OCI-LY1 (cell line): ENCODE data around the gene USP15.

Source experiments
- H2AFZ ChIP-seq: fragments of 200-600 bp; sonication (generic), shearing (Covaris generic); 2 replicates; pipeline ENCODE4 v1.6.0; 2014; ENCODE audit warnings: antibody characterized with exemption, mild to moderate bottlenecking, low read length
- H3F3A ChIP-seq: fragments of 200-600 bp; sonication (generic), shearing (Covaris generic); 2 replicates; pipeline ENCODE4 v1.6.0; 2014; ENCODE audit warnings: mild to moderate bottlenecking, antibody characterized with exemption, low read length, moderate library complexity; ENCODE audit not compliant: insufficient read depth
- H3K27ac ChIP-seq: fragments of 200-600 bp; sonication (generic); 2 replicates; pipeline ENCODE4 v1.5.1; 2014; ENCODE audit warnings: low read length, mixed run types, mild to moderate bottlenecking, low read depth; ENCODE audit not compliant: poor library complexity, severe bottlenecking
- H3K27me3 ChIP-seq: fragments of 200-600 bp; sonication (generic); 2 replicates; pipeline ENCODE4 v1.6.0; 2014; ENCODE audit warnings: antibody characterized with exemption, mild to moderate bottlenecking, low read length, moderate library complexity; ENCODE audit not compliant: insufficient read depth
- H3K36me3 ChIP-seq: fragments of 200-600 bp; sonication (generic); 2 replicates; pipeline ENCODE4 v1.6.1; 2014; ENCODE audit warnings: mild to moderate bottlenecking, antibody characterized with exemption, low read length, moderate library complexity, mixed read lengths; ENCODE audit not compliant: insufficient read depth
- H3K4me1 ChIP-seq: fragments of 200-600 bp; sonication (generic); 2 replicates; pipeline ENCODE4 v1.5.1; 2014; ENCODE audit warnings: mild to moderate bottlenecking, low read length, moderate library complexity; ENCODE audit not compliant: insufficient read depth, severe bottlenecking
- H3K4me2 ChIP-seq: fragments of 200-600 bp; sonication (generic), shearing (Covaris generic); 2 replicates; pipeline ENCODE4 v1.6.1; 2014; ENCODE audit warnings: low read length
- H3K4me3 ChIP-seq: fragments of 200-600 bp; sonication (generic); 2 replicates; pipeline ENCODE4 v1.5.1; 2014; ENCODE audit warnings: low read length, low read depth, mild to moderate bottlenecking, mixed read lengths; ENCODE audit not compliant: poor library complexity, severe bottlenecking
- H3K79me2 ChIP-seq: fragments of 200-600 bp; shearing (Covaris generic); 2 replicates; pipeline ENCODE4 v1.6.1; 2016; ENCODE audit warnings: mixed run types, low read length, mixed read lengths; ENCODE audit not compliant: insufficient read depth
- H3K9ac ChIP-seq: fragments of 200-600 bp; sonication (generic), shearing (Covaris generic); 2 replicates; pipeline ENCODE4 v1.6.1; 2014; ENCODE audit warnings: mild to moderate bottlenecking, low read length, mixed read lengths
- H3K9me2 ChIP-seq: fragments of 200-600 bp; sonication (generic), shearing (Covaris generic); 2 replicates; pipeline ENCODE4 v1.6.1; 2014; ENCODE audit warnings: low read depth, mild to moderate bottlenecking, low read length, mixed read lengths
- H3K9me3 ChIP-seq: fragments of 200-600 bp; shearing (Covaris generic); 2 replicates; pipeline ENCODE4 v1.6.1; 2014; ENCODE audit warnings: low read length, mixed read lengths
- H4K20me1 ChIP-seq: fragments of 200-600 bp; sonication (generic), shearing (Covaris generic); 2 replicates; pipeline ENCODE4 v1.6.0; 2016; ENCODE audit warnings: mild to moderate bottlenecking, low read length; ENCODE audit not compliant: insufficient read depth
- EZH2 ChIP-seq: fragments of 200-600 bp; sonication (generic), shearing (Covaris generic); IDR thresholded peaks from 2 replicates; pipeline ENCODE4 v1.8.0; 2017; ENCODE audit warnings: borderline replicate concordance, mixed run types, mild to moderate bottlenecking, antibody characterized with exemption, low read length, moderate library complexity, mixed read lengths
- TF ChIP-seq, protein P1 (sequence below): fragments of 200-600 bp; sonication (generic), shearing (Covaris generic); IDR thresholded peaks from 2 replicates; pipeline ENCODE4 v1.5.1; 2017; ENCODE audit warnings: mild to moderate bottlenecking, antibody characterized with exemption, low read length, moderate library complexity, mixed read lengths

The USP15 gene

DNA sequence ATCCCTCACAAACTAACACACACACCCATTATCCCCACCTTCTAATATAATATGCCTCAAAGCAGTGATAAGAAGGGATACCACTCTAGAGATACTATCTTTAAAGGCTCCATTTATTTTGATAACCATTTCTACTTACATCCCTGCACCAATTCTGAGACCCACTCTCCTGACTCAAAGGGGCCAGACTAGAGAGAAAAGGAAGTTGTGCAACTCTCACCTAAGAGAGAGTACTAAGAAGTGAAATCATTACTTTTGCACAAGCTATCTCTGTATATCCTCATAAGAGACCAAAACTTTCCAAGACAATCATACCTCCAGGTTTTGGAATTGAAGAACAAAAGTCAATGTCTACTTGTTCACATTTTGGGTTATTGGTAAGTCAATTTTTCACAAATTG lies 45.4 kb upstream of the USP15 start:
- Histone ChIP-seq H3K9me3 (no peaks in the 10 kb centered on the region), H3K27ac (no peak overlapping the region), H4K20me1 (no peaks in the 10 kb centered on the region), H3K4me2 (no peak overlapping the region), H3K36me3 (no peaks in the 10 kb centered on the region), H2AFZ (no peak overlapping the region), H3K27me3 (no peaks in the 10 kb centered on the region), H3K4me1 (no peaks in the 10 kb centered on the region), H3K9me2 (no peaks in the 10 kb centered on the region), H3K9ac (no peak overlapping the region), H3K79me2 (no peaks in the 10 kb centered on the region), H3K4me3 (no peak overlapping the region), H3F3A (no peaks in the 10 kb centered on the region)
- no peak for TF ChIP-seq EZH2

DNA sequence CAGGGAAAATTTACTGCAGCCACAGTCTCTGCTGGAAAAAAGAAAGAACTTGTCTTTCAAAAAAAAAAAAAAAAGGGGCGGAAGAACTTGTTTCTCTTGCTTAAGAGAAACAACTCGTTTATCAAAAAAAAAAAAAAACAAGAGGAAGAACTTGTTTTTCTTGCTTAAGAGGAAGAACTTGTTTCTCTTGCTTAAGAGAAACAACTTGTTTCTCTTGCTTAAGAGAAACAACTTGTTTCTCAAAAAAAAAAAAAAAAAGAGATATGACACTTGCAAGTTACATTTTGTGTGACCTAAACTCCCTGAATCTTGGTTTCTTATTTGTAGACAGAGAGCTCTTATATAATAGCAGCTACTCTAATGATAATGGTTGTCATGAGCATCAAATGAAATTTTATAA lies 44.7 kb upstream of the USP15 start:
- H3K9me3 ChIP-seq, result no peaks in the 10 kb centered on the region
- H3K27me3 ChIP-seq, result no peaks in the 10 kb centered on the region
- no peak overlapping the region for H3K4me3 ChIP-seq
- H3K4me2 ChIP-seq, result no peak overlapping the region
- no peaks in the 10 kb centered on the region for H4K20me1 ChIP-seq
- H3K9me2 ChIP-seq, result no peaks in the 10 kb centered on the region
- no peak overlapping the region for H2AFZ ChIP-seq
- H3K9ac ChIP-seq, result no peak overlapping the region
- no peaks in the 10 kb centered on the region for H3K4me1 ChIP-seq
- TF ChIP-seq, protein P1, sequence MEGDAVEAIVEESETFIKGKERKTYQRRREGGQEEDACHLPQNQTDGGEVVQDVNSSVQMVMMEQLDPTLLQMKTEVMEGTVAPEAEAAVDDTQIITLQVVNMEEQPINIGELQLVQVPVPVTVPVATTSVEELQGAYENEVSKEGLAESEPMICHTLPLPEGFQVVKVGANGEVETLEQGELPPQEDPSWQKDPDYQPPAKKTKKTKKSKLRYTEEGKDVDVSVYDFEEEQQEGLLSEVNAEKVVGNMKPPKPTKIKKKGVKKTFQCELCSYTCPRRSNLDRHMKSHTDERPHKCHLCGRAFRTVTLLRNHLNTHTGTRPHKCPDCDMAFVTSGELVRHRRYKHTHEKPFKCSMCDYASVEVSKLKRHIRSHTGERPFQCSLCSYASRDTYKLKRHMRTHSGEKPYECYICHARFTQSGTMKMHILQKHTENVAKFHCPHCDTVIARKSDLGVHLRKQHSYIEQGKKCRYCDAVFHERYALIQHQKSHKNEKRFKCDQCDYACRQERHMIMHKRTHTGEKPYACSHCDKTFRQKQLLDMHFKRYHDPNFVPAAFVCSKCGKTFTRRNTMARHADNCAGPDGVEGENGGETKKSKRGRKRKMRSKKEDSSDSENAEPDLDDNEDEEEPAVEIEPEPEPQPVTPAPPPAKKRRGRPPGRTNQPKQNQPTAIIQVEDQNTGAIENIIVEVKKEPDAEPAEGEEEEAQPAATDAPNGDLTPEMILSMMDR, result no peak
- no peak for TF ChIP-seq EZH2
- no peak overlapping the region for H3K27ac ChIP-seq
- no peaks in the 10 kb centered on the region for H3K36me3 ChIP-seq
- H3F3A ChIP-seq, result no peaks in the 10 kb centered on the region
- no peaks in the 10 kb centered on the region for H3K79me2 ChIP-seq

DNA sequence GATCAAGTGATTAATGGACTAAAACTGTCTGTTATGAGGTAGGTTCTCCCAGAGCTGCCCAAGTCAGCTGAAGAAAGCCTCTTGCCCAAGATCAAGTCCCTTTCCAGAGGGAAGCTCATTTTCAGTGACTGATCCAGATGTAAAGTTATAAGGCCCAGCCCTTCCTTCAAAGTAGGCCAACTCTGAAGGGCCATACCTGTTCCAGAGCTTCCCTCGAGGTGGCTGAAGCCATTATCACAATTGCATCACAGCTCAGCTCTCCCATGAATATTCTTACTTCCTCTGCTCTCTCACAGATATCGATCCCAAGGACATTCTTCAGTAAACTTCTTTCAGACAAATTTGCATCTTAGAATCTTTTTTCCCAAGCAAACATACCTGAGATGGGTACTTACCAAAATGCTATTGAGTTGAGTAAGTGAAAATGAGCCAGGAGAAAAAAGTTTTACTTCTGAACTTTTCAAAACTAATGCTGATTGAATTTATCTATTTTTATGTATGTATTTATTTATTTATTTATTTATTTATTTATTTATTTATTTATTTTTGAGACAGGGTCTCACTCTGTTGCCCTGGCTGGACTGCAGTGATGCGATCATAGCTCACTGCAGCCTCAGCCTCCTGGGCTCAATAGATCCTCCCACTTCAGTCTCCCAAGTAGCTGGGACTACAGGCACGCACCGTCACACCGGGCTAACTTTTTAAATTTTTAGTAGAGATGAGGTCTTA lies 42.6 kb upstream of the USP15 start:
- no peaks in the 10 kb centered on the region for H3K9me2 ChIP-seq
- TF ChIP-seq, protein P1, result no peak
- TF ChIP-seq EZH2, result no peak
- no peaks in the 10 kb centered on the region for H3K79me2 ChIP-seq
- no peak overlapping the region for H3K4me3 ChIP-seq
- H3K4me1 ChIP-seq, result no peaks in the 10 kb centered on the region
- H3K27ac ChIP-seq, result no peak overlapping the region
- H3K36me3 ChIP-seq, result no peaks in the 10 kb centered on the region
- no peaks in the 10 kb centered on the region for H3K9me3 ChIP-seq
- H3F3A ChIP-seq, result no peaks in the 10 kb centered on the region
- H3K4me2 ChIP-seq, result no peak overlapping the region
- H4K20me1 ChIP-seq, result no peaks in the 10 kb centered on the region
- H2AFZ ChIP-seq, result no peak overlapping the region
- H3K9ac ChIP-seq, result no peak overlapping the region
- H3K27me3 ChIP-seq, result no peaks in the 10 kb centered on the region

DNA sequence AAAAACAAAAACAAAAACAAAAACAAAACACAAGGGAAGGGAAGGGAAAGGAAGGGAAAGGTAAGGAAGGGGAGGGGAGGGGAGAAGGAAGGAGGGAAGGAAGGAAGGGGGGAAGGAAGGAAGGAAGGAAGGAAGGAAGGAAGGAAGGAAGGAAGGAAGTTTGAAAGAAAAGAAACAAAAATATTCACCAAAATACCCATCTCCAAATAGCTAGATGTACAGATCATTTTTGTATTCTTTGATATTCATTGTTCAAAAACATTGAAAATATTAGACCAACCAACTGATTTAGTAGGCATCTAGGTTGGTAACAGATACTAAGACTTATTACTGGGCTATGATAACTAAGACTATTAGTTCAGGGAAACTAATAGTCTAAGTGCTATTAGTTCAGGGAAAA lies 39.1 kb upstream of the USP15 start:
- no peak for TF ChIP-seq EZH2
- TF ChIP-seq, protein P1, result no peak
- no peaks in the 10 kb centered on the region for H3K27me3 ChIP-seq
- H3K9me3 ChIP-seq, result no peaks in the 10 kb centered on the region
- no peaks in the 10 kb centered on the region for H3F3A ChIP-seq
- no peak overlapping the region for H3K4me2 ChIP-seq
- no peaks in the 10 kb centered on the region for H3K9me2 ChIP-seq
- no peaks in the 10 kb centered on the region for H3K79me2 ChIP-seq
- H3K4me1 ChIP-seq, result no peaks in the 10 kb centered on the region
- H2AFZ ChIP-seq, result no peak overlapping the region
- no peaks in the 10 kb centered on the region for H4K20me1 ChIP-seq
- H3K4me3 ChIP-seq, result no peak overlapping the region
- H3K9ac ChIP-seq, result no peak overlapping the region
- no peaks in the 10 kb centered on the region for H3K36me3 ChIP-seq
- H3K27ac ChIP-seq, result no peak overlapping the region
